Amniotic stem cell (primary cell): ENCODE measurements around the gene HTD2.
"Not testable (repeated sequence)": the region's sequence is repeated elsewhere in the genome, so short reads cannot be mapped to it uniquely, and the experiment has no call there.

Source experiments
- DNase-seq: peaks from one replicate; lab custom pipeline; 2025; lab: John Stamatoyannopoulos, UW

The HTD2 gene

GRCh38 chr3:58333206-58334012 lies 27.1 kb downstream of the HTD2 start:
- DNase-seq, result no peak

GRCh38 chr3:58334013-58334321 lies 27.6 kb downstream of the HTD2 start:
- no peak for DNase-seq

- no peak for DNase-seq
Measured at GRCh38 chr3:58334506-58334884, 28.2 kb downstream of the HTD2 start.

GRCh38 chr3:58335652-58335947 lies 29.3 kb downstream of the HTD2 start:
- no peak for DNase-seq

GRCh38 chr3:58336135-58336882 lies 30.0 kb downstream of the HTD2 start:
- DNase-seq, result no peak

- DNase-seq, result no peak
Measured at GRCh38 chr3:58337190-58337589, 30.9 kb downstream of the HTD2 start.

GRCh38 chr3:58339146-58339545 lies 32.8 kb downstream of the HTD2 start:
- DNase-seq, result not testable (repeated sequence)

- no peak for DNase-seq
Measured at GRCh38 chr3:58340594-58341244, 34.4 kb downstream of the HTD2 start.

- DNase-seq, result no peak
Measured at GRCh38 chr3:58341376-58341775, 35.1 kb downstream of the HTD2 start.

GRCh38 chr3:58342676-58343075 lies 36.4 kb downstream of the HTD2 start:
- no peak for DNase-seq

GRCh38 chr3:58345457-58345856 lies 39.1 kb downstream of the HTD2 start:
- no peak for DNase-seq

- no peak for DNase-seq
Measured at GRCh38 chr3:58346368-58346767, 40.0 kb downstream of the HTD2 start.

GRCh38 chr3:58347984-58348383 lies 41.7 kb downstream of the HTD2 start:
- DNase-seq, result no peak

GRCh38 chr3:58349792-58350626 lies 43.7 kb downstream of the HTD2 start:
- no peak for DNase-seq

- DNase-seq, result no peak
Measured at GRCh38 chr3:58350627-58351013, 44.3 kb downstream of the HTD2 start.

- no peak for DNase-seq
Measured at GRCh38 chr3:58351920-58352319, 45.6 kb downstream of the HTD2 start.

GRCh38 chr3:58352626-58353025 lies 46.3 kb downstream of the HTD2 start:
- no peak for DNase-seq

GRCh38 chr3:58353722-58354553 lies 47.6 kb downstream of the HTD2 start:
- no peak for DNase-seq

- DNase-seq, result no peak
Measured at GRCh38 chr3:58355179-58355578, 48.9 kb downstream of the HTD2 start.

- DNase-seq, result no peak
Measured at GRCh38 chr3:58356054-58356453, 49.7 kb downstream of the HTD2 start.

GRCh38 chr3:58357402-58357801 lies 51.1 kb downstream of the HTD2 start:
- no peak for DNase-seq

- no peak for DNase-seq
Measured at GRCh38 chr3:58358092-58358491, 51.8 kb downstream of the HTD2 start.
